ENCODE measurements around the gene ZNF622.

The ZNF622 gene

GRCh38 chr5:16505140-16505891 lies 39.7 kb upstream of the ZNF622 start:
- TF ChIP-seq MYC (IDR thresholded peaks at IDR 0.05; ENCODE audit: low read depth, low read length) (no peak), MAX (IDR thresholded peaks at IDR 0.05; ENCODE audit: low read depth, low read length) (no peak), POLR2A (IDR thresholded peaks at IDR 0.05; ENCODE audit: extremely low read depth, insufficient read length) (no peak)
- no peak overlapping the region for H3K4me3 ChIP-seq (ENCODE audit: low read depth, low read length)
- DNase-seq (ENCODE audit: low read depth) = no peak

GRCh38 chr5:16504571-16504970 lies 39.0 kb upstream of the ZNF622 start:
- no peak for DNase-seq (ENCODE audit: low read depth)
- no peak for TF ChIP-seq CTCF (IDR thresholded peaks at IDR 0.05; ENCODE audit: low read depth, low read length)
- no peak for TF ChIP-seq POLR2A (IDR thresholded peaks at IDR 0.05; ENCODE audit: extremely low read depth, insufficient read length)
- no peak for TF ChIP-seq MYC (IDR thresholded peaks at IDR 0.05; ENCODE audit: low read depth, low read length)
- TF ChIP-seq MAX (IDR thresholded peaks at IDR 0.05; ENCODE audit: low read depth, low read length) = no peak
- H3K4me3 ChIP-seq (ENCODE audit: low read depth, low read length) = no peak overlapping the region

- no peak overlapping the region for H3K4me3 ChIP-seq (ENCODE audit: low read depth, low read length)
- no peak for DNase-seq (ENCODE audit: low read depth)
- TF ChIP-seq MYC (IDR thresholded peaks at IDR 0.05; ENCODE audit: low read depth, low read length) (no peak), POLR2A (IDR thresholded peaks at IDR 0.05; ENCODE audit: extremely low read depth, insufficient read length) (no peak), CTCF (IDR thresholded peaks at IDR 0.05; ENCODE audit: low read depth, low read length) (no peak), MAX (IDR thresholded peaks at IDR 0.05; ENCODE audit: low read depth, low read length) (no peak)
Observed at GRCh38 chr5:16502866-16503265, 37.3 kb upstream of the ZNF622 start.

- DNase-seq (ENCODE audit: low read depth) = no peak
- TF ChIP-seq POLR2A (IDR thresholded peaks at IDR 0.05; ENCODE audit: extremely low read depth, insufficient read length) = no peak
- no peak for TF ChIP-seq CTCF (IDR thresholded peaks at IDR 0.05; ENCODE audit: low read depth, low read length)
- no peak for TF ChIP-seq MYC (IDR thresholded peaks at IDR 0.05; ENCODE audit: low read depth, low read length)
- no peak for TF ChIP-seq MAX (IDR thresholded peaks at IDR 0.05; ENCODE audit: low read depth, low read length)
- H3K4me3 ChIP-seq (ENCODE audit: low read depth, low read length) = no peak overlapping the region
Observed at GRCh38 chr5:16500024-16500423, 34.4 kb upstream of the ZNF622 start.

GRCh38 chr5:16497546-16497945 lies 31.9 kb upstream of the ZNF622 start:
- H3K4me3 ChIP-seq (ENCODE audit: low read depth, low read length) = no peak overlapping the region
- DNase-seq (ENCODE audit: low read depth) = no peak
- TF ChIP-seq MYC (IDR thresholded peaks at IDR 0.05; ENCODE audit: low read depth, low read length) (no peak), POLR2A (IDR thresholded peaks at IDR 0.05; ENCODE audit: extremely low read depth, insufficient read length) (no peak), MAX (IDR thresholded peaks at IDR 0.05; ENCODE audit: low read depth, low read length) (no peak), CTCF (IDR thresholded peaks at IDR 0.05; ENCODE audit: low read depth, low read length) (no peak)

- no peak for TF ChIP-seq CTCF (IDR thresholded peaks at IDR 0.05; ENCODE audit: low read depth, low read length)
- no peak for TF ChIP-seq MYC (IDR thresholded peaks at IDR 0.05; ENCODE audit: low read depth, low read length)
- no peak for TF ChIP-seq POLR2A (IDR thresholded peaks at IDR 0.05; ENCODE audit: extremely low read depth, insufficient read length)
- no peak for TF ChIP-seq MAX (IDR thresholded peaks at IDR 0.05; ENCODE audit: low read depth, low read length)
- no peak for DNase-seq (ENCODE audit: low read depth)
- no peak overlapping the region for H3K4me3 ChIP-seq (ENCODE audit: low read depth, low read length)
Observed at GRCh38 chr5:16493261-16493660, 27.7 kb upstream of the ZNF622 start.

All from NB4 (cell line).